Stromal cell of bone marrow (primary cell): ENCODE results near the gene JCAD.
"Not testable (repeated sequence)": the region's sequence is repeated elsewhere in the genome, so short reads cannot be mapped to it uniquely, and the experiment has no call there.

ENCODE experiments used
- DNase-seq: peaks from one replicate; pipeline ENCODE4 v3.0.0-alpha.2; 2012; ENCODE audit warnings: low read depth

The JCAD gene

DNA sequence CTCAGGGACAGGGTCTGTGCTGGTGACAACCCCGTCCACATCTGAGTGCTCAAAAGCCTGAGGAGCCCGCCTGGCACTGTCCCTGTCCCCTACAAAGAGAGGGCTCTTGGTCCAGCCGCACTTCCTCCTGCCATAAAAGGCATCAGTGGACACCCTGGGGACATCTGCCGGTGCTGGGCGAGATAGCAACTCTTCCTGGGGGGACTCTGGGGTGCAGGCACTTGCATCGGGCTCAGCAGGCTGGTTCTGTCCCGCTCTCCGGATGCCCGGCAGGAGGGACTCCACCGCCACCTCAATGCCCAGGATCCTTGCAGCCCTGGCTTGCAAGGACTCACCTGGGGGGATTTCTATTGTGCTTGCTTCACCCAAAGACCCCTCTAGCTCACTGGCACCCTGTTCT is 32.8 kb downstream of the JCAD start:
- DNase-seq: no peak

DNA sequence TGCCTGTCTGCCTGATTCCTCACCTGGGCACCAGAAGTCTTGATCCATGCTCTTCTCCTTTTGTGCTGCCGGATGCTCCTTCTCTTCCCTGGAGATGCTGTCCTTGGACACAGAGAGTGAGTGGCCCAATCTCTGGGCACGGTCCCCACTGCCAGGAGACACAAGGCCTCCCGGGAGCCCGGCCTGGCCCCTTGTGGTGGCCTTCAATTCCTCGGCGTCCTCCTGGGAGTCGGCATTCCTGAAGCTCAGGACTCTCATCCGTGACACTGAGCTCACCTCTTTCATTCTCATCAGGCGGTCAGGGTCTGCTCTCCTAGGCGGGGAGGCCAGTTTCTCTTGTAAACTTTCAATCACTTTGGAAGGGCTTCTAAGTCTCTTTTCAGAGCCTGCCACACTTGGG is 33.3 kb downstream of the JCAD start:
- no peak for DNase-seq

GRCh38 chr10:30025428-30025827 is 34.0 kb downstream of the JCAD start:
- DNase-seq: not testable (repeated sequence)

DNA sequence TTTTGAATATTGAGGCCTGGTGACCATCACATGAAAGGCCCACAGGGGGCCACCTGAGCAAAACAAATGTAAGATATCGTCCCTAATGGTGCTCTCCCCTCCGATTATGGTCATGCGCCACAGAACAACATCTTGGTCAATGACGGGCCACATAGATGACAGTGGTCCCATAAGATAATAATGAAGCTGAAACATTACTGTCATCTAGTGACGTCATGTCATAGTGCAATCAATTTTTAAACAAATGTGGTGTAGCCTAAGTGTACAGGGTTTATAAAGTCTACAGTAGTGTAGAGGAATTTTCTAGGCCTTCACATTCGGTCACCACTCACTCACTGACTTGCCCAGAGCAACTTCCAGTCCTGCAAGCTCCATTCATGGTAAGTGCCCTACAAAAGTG is 36.8 kb downstream of the JCAD start:
- no peak for DNase-seq

- DNase-seq: no peak
These were observed 39.9 kb downstream of the JCAD start for GRCh38 chr10:30019468-30019867.

GRCh38 chr10:30018496-30018895 is 40.9 kb downstream of the JCAD start:
- no peak for DNase-seq

DNA sequence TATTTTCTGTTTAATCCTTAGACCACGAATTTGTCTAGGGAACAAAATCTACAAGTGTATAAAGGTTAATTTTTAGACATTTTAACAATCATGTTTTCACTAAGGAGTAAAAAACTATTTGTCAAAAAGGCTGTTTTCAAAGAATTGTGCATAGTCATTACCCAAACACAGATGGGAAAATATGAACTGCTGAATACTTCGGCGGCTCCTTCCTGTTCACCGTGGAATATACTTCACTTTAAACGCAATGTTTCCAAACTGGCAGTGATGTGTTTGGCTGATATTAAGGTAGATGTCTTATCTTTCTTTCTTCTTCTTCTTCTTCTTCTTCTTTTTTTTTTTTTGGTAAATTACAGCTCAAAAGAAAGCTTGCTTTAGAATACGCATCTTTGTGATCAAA is 41.4 kb downstream of the JCAD start:
- DNase-seq: no peak

DNA sequence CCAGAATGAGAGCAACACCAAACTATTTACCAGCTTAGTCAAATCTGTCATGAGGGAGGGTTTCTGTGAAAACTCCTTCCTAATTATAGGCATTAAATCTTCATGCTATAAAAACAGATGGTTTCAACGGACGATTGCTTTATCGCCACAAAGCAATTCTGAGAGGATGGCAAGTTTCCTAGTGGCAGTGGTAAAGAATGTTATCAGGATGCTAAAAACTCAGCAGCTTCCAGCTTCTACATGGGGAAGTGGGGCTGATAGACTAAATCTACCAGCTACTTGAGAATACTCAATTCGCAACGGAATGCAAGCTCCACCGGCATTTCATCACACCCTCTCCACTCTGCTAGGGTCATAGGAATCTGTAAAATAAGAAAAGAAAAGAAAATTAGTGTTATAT is 41.8 kb downstream of the JCAD start:
- no peak for DNase-seq

DNA sequence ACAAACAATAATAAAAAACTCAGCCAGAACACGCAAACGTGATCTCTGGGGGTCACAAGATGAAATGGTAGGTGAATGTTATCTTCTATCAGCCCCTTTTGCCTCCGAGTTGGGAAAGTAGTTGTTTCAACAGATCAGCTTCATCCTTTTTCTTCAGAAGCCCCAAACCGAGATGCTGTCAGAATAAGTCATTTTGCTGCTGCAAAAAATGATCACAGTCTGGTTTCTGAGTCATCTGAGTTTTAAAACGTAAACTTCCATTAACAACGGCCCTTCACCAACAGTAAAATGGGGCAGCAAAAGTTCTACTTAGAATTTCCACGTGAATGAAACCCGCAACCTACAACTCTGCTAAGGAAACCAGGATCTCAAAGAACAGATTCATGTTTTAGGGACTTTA is 44.9 kb downstream of the JCAD start:
- DNase-seq: no peak

- DNase-seq: no peak
These were observed 45.6 kb downstream of the JCAD start for GRCh38 chr10:30013757-30014156.

- no peak for DNase-seq
These were observed 47.3 kb downstream of the JCAD start for GRCh38 chr10:30011956-30012647.

GRCh38 chr10:30011396-30011795 is 48.0 kb downstream of the JCAD start:
- DNase-seq: no peak

DNA sequence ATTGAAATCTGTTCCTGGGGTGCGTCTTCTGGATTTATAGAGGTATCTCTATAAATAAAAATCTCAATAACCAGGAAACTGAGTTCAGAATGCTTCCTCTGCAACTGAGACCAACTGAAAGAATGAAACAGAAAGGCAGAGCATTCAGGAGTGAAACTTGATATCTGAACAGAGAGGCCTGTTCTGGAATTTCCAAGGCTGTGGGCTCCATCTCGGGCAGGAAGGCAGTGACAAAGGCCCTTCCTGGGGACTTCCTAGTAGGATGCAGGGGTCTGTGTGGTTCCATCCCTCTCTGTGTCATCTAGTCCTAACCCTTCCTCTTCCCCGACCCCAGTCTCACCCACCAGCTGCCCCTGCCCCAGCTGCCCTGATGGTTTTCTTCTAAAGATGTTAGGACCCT is 52.0 kb downstream of the JCAD start:
- no peak for DNase-seq

DNA sequence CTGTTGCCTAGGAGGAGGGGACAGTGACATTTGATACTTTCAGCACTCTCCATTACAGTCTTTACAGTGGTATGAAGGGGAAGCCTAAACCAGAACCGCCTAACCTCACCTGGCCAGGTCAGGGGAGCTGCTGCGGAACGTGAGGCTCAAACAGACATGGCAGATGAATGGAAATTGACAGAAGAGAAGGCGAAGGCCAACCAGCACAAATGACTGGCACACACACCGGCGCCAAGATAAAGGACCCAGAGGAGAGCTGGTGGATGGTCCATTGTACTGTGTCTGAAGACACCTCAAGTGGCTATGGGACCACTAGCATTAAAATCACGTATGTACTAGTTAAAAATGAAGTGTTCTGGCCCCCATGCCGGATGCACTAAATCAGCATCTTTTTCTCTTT is 53.0 kb downstream of the JCAD start:
- no peak for DNase-seq

- not testable (repeated sequence) for DNase-seq
These were observed 54.3 kb downstream of the JCAD start for GRCh38 chr10:30005116-30005515.

GRCh38 chr10:30002426-30003266 is 56.7 kb downstream of the JCAD start:
- peak; percentile 33 for DNase-seq

- peak; percentile 94 for DNase-seq
These were observed 58.4 kb downstream of the JCAD start for GRCh38 chr10:30000802-30001571.

DNA sequence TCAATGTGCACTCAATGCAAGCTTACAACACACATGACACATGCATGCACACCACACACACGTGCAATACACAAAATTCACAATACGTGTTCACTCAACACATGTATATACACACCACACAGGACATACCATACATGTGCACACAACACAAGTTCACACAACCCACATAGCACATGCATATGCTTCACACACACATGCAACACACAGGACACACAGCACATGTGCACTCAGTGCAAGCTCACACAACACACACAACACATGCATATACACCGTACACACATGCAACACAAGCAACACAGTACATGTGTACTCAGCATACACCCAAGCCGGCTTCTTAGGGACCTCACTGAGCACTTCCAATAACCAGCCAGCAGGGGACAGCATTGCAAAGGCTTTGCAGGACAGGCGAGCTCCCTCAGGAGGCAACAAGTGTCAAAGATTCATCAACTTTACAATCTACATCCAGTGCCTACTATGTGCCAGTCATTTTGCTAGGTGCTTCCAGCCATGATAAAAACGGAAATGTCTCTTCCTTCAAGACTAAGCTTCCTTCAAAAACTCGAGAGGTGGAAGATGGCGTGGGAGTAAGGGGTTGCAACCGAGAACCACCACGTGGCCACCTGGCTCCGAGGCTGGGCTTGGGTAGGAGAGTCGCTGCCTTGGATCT is 61.1 kb downstream of the JCAD start:
- peak; percentile 69 for DNase-seq

GRCh38 chr10:29994811-29995210 is 64.6 kb downstream of the JCAD start:
- no peak for DNase-seq

DNA sequence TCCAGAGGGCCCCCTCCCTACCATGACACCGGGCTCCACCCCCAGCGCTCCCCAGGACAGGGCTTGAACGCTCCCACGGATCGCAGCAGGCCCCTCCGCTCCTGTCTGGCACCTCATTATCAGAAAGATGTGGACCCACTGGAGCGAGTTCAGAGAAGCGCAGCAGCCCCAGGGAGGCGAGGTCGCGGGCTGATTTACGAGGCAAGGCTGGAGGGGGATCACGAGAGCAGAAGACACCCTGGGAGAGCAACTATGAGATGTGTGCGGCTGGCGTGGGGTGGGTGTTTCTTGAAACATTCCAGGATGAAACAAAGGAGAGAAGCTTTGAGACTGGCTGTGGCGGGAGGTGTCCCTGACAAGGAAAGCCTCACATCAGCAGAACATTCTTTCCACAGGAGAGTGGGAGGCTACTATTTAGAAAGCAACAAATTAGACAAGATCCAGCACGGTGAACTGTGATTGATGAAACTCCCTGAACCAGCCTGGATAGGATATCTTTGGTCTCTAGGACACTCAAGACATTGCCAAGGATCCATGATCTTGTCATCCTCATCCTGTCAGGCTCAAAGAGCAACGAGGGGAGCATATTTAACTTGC is 66.0 kb downstream of the JCAD start:
- no peak for DNase-seq

GRCh38 chr10:29992914-29993313 is 66.5 kb downstream of the JCAD start:
- no peak for DNase-seq

GRCh38 chr10:29991382-29991781 is 68.0 kb downstream of the JCAD start:
- DNase-seq: no peak
